ENCODE results near the gene PMPCA.

GRCh38 chr9:136434580-136435169 lies 24.2 kb downstream of the PMPCA start:
- TF ChIP-seq, protein P1, sequence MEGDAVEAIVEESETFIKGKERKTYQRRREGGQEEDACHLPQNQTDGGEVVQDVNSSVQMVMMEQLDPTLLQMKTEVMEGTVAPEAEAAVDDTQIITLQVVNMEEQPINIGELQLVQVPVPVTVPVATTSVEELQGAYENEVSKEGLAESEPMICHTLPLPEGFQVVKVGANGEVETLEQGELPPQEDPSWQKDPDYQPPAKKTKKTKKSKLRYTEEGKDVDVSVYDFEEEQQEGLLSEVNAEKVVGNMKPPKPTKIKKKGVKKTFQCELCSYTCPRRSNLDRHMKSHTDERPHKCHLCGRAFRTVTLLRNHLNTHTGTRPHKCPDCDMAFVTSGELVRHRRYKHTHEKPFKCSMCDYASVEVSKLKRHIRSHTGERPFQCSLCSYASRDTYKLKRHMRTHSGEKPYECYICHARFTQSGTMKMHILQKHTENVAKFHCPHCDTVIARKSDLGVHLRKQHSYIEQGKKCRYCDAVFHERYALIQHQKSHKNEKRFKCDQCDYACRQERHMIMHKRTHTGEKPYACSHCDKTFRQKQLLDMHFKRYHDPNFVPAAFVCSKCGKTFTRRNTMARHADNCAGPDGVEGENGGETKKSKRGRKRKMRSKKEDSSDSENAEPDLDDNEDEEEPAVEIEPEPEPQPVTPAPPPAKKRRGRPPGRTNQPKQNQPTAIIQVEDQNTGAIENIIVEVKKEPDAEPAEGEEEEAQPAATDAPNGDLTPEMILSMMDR (IDR thresholded peaks at IDR 0.05; ENCODE audit: low read depth, low read length) = no peak
- TF ChIP-seq EZH2phosphoT487 (IDR thresholded peaks at IDR 0.05; ENCODE audit: low read depth) = no peak

Data from OCI-LY3 (cell line).